AG09309 (cell line): ENCODE measurements around the gene NRP1.

Experiments
- DNase-seq: peaks from one replicate; pipeline ENCODE4 v3.0.0-alpha.2; 2010; ENCODE audit warnings: low read depth
- H3K4me3 ChIP-seq: 2 replicates; pipeline ENCODE4 v1.5.1; 2011; ENCODE audit warnings: mild to moderate bottlenecking, low read depth, low read length, moderate library complexity; ENCODE audit not compliant: control insufficient read depth
- CTCF ChIP-seq: IDR thresholded peaks from 2 replicates; pipeline ENCODE4 v1.5.1; 2011; ENCODE audit warnings: mild to moderate bottlenecking, low read depth, low read length, inconsistent platforms; ENCODE audit not compliant: insufficient read depth, control insufficient read depth; ENCODE audit errors: missing control alignments

NRP1 gene

GRCh38 chr10:33278198-33278597 is 56.3 kb downstream of the NRP1 start:
- H3K4me3 ChIP-seq, result no peak overlapping the region
- TF ChIP-seq CTCF, result no peak
- no peak for DNase-seq

GRCh38 chr10:33277135-33277536 is 57.3 kb downstream of the NRP1 start:
- no peak for TF ChIP-seq CTCF
- no peak overlapping the region for H3K4me3 ChIP-seq
- DNase-seq, result no peak

DNA sequence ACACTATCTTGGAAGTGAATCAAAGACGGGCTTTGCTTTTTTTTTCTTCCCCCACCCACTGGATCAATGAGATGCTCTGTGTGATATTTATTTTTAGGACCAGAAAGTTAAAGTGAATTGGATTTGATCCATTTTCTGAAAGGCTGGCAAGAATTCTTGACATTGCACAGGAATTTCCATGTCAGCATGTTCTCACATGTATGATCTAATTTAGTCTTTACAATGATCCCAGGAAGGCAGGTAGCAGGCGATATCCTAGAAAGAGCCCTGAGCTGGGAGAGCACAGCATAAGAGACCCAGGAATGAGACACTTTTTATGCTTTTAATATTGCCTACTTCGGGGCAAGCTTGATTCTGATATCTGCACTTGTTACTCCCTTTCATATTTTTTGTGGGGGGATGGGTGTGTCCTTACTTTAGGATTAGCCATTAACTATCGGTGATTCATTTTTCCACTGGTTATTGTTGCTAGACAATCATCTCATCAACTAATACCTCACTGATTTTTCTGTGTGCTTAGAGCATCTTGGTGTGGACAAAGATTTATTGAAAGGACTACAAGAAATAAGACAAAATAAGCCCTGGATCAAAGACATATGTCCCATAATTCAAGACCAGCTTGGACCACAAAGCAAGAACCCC is 58.1 kb downstream of the NRP1 start:
- no peak for TF ChIP-seq CTCF
- DNase-seq, result no peak
- no peak overlapping the region for H3K4me3 ChIP-seq

GRCh38 chr10:33274096-33274785 is 60.2 kb downstream of the NRP1 start:
- no peak overlapping the region for H3K4me3 ChIP-seq
- no peak for DNase-seq
- TF ChIP-seq CTCF, result no peak

DNA sequence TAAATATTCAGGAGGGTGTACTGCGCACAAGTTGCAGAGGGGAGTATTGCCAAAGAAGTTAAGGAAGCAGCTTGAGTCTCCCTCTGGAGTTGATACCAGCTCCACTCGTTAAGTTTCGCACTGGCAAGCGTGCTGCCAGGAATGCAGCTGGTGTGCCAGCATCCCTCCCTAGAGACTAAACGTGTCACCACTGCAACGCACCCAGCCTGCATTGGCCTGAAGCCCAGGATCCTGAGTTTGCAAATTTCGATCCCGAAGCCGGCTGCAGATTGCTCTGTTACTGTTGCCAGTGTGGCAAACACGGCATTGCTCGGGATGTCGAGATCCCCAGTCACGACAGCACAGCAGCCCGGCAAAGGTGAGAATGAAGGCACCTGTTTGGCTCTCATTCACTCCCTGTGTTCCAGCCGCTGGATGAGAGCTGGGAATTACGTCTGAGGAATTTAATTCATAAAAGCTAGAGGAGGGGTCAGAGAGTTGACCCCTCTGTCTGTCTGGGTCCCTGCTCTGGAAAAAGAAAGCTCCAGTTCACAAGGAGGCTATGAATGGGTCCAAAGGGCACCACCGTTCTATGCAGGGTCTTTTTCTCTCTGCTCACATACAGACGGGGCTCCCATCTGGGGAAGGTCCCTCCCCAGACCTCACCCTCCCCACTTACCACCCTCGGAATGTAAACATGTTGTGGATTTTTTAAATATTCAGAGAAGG is 61.0 kb downstream of the NRP1 start:
- peak; percentile 99 for DNase-seq
- TF ChIP-seq CTCF, result peak; percentile 40
- H3K4me3 ChIP-seq, result no peak overlapping the region

DNA sequence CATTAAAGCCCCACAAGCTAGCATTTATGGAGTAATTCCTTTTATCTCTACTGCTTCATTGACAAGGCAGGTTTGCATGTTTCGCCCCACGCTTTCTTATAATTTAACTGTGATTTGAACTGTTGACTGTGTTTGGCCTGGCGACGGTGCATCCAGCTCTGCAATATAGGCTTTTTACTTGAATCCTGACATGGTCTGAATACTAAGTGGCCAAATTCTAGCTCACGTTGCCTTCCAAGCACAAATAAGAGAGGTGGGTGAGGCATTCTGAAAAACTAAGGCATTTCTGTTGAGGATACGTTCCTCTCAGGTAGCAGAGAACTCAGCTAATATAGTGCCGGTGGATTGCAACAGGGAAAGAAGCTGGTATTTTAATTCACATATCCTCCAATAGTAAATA is 61.8 kb downstream of the NRP1 start:
- H3K4me3 ChIP-seq, result no peak overlapping the region
- DNase-seq, result no peak
- TF ChIP-seq CTCF, result no peak
